GM19397 (cell line): ENCODE measurements around the gene SLC16A12.
"Not testable (repeated sequence)": the region's sequence is repeated elsewhere in the genome, so short reads cannot be mapped to it uniquely, and the experiment has no call there.

ENCODE experiments used
- ATAC-seq: cut with Tn5 transposase; IDR thresholded peaks from one replicate; pipeline ENCODE4 v1.9.1; 2021; ENCODE audit warnings: mild to moderate bottlenecking, moderate library complexity; ENCODE audit not compliant: unreplicated experiment

The SLC16A12 gene

DNA sequence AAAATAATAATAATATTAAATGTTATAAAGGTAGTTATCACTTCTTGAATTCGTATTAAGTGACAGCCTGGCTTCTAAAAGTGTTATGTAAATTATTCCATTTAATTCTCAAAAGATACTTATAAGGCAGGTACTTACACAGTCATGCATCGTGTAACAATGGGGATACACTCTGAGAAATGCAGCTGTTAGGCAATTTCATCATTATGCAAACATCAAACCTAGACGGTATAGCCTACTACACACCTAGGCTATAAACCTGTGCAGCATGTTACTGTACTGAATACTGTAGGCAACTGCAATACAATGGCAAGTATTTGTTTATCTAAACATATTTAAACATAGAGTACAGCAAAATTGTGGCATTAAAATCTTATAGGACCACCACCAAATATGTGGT, 141.5 kb downstream of the SLC16A12 start:
- ATAC-seq = no peak

DNA sequence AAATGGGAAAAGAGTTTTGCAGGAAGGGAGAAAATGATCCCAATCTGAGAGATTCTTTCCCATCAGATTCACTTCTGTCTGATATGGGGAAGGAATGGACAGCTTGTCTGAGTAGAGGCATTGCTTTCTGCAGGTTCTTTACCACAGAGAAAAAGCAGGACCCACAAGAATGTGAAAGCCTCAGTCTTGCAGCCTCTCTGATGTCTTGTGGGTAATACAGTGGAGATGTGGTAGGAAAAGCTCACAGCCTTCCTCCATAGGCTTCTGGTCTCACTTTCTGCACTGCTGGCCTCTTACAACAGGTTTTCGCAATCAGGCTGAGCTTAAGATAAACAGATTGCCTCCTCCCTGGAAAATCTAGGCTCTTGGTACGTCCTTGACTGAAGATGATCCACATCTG, 142.4 kb downstream of the SLC16A12 start:
- peak; percentile 31 for ATAC-seq

- peak; percentile 74 for ATAC-seq
Measured at GRCh38 chr10:89391907-89392756, 143.3 kb downstream of the SLC16A12 start, which contains the start of gene IFIT1. Gene IFIT1 (plus strand): TSS chr10:89392623. CDS start chr10:89392713, 90 bp downstream.

GRCh38 chr10:89391226-89391576, 144.2 kb downstream of the SLC16A12 start:
- ATAC-seq = not testable (repeated sequence)

- no peak for ATAC-seq
Measured at GRCh38 chr10:89390476-89391225, 144.7 kb downstream of the SLC16A12 start.

DNA sequence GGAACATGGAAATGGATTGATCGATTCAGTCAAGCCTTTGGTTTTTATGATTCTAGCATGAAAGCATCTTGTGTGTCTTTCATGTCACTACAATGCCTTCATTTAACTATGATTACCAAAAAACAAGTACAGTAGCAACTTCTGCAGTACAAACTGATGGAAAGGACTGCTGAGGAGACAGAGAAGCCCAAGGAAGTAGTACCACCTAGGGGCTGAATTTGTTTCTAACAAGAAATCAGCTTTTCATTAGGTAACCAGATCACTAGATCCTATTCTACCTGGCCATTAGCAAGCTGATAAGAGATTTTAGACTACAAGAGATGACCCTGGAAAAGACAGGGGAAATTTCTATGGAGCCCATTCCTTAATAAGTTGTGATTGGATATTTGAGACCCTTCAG, 146.1 kb downstream of the SLC16A12 start:
- ATAC-seq = no peak

DNA sequence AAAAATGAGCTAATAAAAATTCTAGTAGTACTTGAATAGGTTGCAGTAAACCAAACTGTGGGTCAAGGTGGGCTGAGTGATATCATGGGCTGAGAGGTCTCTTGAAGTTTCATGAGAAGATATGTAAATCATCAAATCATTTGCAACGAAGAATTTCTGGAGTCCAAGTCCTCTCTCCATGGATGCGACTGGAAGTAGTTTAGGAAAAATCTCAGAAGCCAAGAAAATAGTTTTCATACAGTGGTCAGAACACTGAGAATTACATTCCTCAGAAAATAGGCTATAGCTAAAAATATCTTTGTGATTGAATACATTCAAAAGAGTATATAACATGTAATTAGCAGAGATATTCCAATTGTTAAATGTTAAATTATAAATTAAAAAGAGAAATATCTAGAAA, 146.6 kb downstream of the SLC16A12 start:
- no peak for ATAC-seq

DNA sequence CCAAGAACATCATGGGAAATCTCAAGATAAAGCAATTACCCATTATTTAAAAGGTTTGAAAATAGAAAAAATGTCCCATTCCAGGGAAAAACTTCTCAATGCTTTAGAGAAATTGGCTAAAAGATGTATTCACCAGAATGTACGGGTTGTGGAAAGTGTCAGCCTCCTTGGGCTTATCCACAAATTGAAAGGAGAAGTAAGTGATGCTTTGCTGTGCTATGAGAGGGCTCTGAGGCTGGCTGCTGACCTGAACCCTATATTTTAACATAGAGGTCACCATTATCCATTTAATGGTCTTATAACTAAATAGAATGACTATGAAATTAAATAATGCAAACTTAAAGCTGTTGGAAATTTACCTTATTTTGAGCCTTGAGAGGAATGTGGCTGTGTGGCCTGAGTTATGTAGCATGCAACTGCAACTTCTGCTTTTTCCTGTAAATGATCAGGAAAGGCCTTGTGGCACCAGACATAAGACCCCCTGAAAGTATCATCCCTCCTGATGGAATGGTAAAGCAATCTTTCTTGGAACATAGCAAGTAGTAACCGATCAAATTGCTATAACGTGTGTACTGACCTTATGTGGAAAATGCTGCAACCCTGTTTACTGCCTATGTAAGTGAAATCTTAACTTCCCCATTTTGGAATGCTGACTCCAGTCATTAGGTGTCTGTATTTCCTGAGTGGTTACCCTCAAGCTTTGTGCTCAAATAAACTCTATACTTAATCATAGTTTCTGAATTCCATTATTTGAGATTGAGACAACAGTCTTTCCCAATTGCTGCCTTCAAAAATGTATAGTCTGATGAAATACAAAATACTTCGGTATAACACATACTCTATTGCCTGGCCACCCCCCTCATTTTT, 150.7 kb downstream of the SLC16A12 start:
- no peak for ATAC-seq

- no peak for ATAC-seq
Measured at GRCh38 chr10:89382757-89383156, 152.6 kb downstream of the SLC16A12 start.
